Activated CD4-positive, alpha-beta memory T cell treated with anti-CD3 and anti-CD28 coated beads, Interleukin-2, amount 10 ng/mL, durations not matched to agents 7 days and 5 days (primary cell): Measurements from ENCODE around the gene IRF9. TPM values are rescaled to one million over a fixed set of nuclear protein-coding genes. Genes with fewer than 3 reads are reported as not detected.
"Not testable (repeated sequence)": the region's sequence is repeated elsewhere in the genome, so short reads cannot be mapped to it uniquely, and the experiment has no call there.

Experiments
- CTCF ChIA-PET: fragments of 350-600 bp; sonication (Branson Sonifier 250); formaldehyde crosslinking; loops from one replicate; lab custom pipeline; 2021; ENCODE audit warnings: antibody characterized with exemption, inconsistent platforms; lab: Charles Lee
- POLR2A ChIA-PET: fragments of 350-600 bp; sonication (Branson Sonifier 250); formaldehyde crosslinking; loops from one replicate; lab custom pipeline; 2021; ENCODE audit warnings: antibody characterized with exemption; lab: Charles Lee
- DNase-seq: peaks from one replicate; pipeline ENCODE4 v3.0.0-alpha.2; 2020
- H3K27ac Mint-ChIP-seq: one replicate; pipeline ENCODE4 v1.8.0; 2021; ENCODE audit warnings: mild to moderate bottlenecking, mixed read lengths
- H3K27me3 Mint-ChIP-seq: one replicate; pipeline ENCODE4 v1.8.0; 2021; ENCODE audit warnings: mixed read lengths
- H3K36me3 Mint-ChIP-seq: one replicate; pipeline ENCODE4 v1.8.0; 2021; ENCODE audit warnings: low read depth, mixed read lengths
- H3K4me1 Mint-ChIP-seq: one replicate; pipeline ENCODE4 v1.8.0; 2021; ENCODE audit warnings: mixed read lengths
- H3K4me3 Mint-ChIP-seq: one replicate; pipeline ENCODE4 v1.8.0; 2021; ENCODE audit warnings: mild to moderate bottlenecking, mixed read lengths
- H3K9me3 Mint-ChIP-seq: one replicate; pipeline ENCODE4 v1.8.0; 2021; ENCODE audit warnings: mixed read lengths
- total RNA-seq, 2 experiments: library from RNA; stranded (reverse); gene quantifications; one replicate each; pipeline ENCODE4 v1.2.3, GENCODE V29; 2021

The IRF9 gene
- total RNA-seq, 2 experiments from 2014 or later = 262 to 267 TPM

- not testable (repeated sequence) for H3K27ac Mint-ChIP-seq, DNase-seq, H3K27me3 Mint-ChIP-seq, H3K4me3 Mint-ChIP-seq
- Mint-ChIP-seq H3K36me3 (peaks cover 92% of the 10 kb centered on the region), H3K4me1 (peaks cover 21% of the 10 kb centered on the region), H3K9me3 (peaks cover 20% of the 10 kb centered on the region)
- POLR2A ChIA-PET = interaction anchor here (1.4 to 14.0 kb wide), 4 partner anchors 8 to 42 kb away, joined by 3 to 186 read pairs (median 8); partner anchors contain the start of genes CHMP4A, IRF9, TINF2 and TM9SF1
- CTCF ChIA-PET = interaction anchor here (0.8 kb wide), 1 partner anchor 10 kb away, joined by 4 read pairs; the partner anchor contains the start of gene CHMP4A
These were observed 42.3 kb downstream of the IRF9 start for GRCh38 chr14:24203249-24203886.

- peaks cover 90% of the 10 kb centered on the region for H3K36me3 Mint-ChIP-seq
- CTCF ChIA-PET = no interaction called here
- H3K27me3 Mint-ChIP-seq = no peaks in the 10 kb centered on the region
- DNase-seq = no peak
- H3K27ac Mint-ChIP-seq = peak overlapping the region; percentile 9
- peaks cover 14% of the 10 kb centered on the region for H3K4me1 Mint-ChIP-seq
- H3K9me3 Mint-ChIP-seq = peaks cover 14% of the 10 kb centered on the region
- no peak overlapping the region for H3K4me3 Mint-ChIP-seq
- POLR2A ChIA-PET = interaction anchor here (1.7 to 14.0 kb wide), 3 partner anchors 9 to 43 kb away, joined by 3 to 186 read pairs (median 7); partner anchors contain the start of genes IRF9, TINF2 and TM9SF1
These were observed 43.4 kb downstream of the IRF9 start for GRCh38 chr14:24204163-24205146.

DNA sequence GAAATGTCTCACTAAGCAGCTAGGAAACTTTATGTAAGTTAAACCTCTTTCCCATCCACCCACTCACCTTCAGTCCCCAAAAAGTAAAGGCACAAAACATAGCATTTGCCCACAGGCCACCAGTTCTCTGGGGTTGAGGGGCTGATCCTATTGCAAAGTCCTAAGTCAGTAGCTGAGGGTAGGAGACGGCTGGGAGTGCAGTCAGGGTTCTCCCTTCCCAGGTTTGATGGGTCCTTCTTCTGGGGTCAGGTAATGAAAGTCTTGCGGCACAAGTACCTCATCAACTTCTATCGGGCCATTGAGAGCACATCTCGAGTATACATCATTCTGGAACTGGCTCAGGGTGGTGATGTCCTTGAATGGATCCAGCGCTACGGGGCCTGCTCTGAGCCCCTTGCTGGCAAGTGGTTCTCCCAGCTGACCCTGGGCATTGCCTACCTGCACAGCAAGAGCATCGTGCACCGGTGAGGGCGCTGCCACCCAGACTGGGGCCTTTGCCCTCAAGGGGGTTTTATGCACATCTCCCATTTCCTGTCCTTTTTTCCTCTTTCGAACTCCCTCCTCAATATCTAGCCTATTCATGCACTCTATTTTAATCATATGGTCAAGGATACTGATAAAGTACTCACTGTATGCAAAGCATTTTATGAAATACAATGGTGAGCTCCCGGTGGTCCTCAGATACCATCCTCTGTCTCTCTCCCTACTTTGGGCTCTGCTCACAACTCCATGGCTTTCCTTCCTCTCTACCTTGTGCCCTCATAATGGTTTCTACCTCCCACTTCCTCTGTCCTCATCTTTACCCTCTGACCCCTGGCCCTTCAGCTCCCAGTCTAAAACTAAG, 45.4 kb downstream of the IRF9 start:
- Mint-ChIP-seq H3K4me1 (peaks cover 23% of the 10 kb centered on the region), H3K27me3 (no peaks in the 10 kb centered on the region), H3K9me3 (peaks cover 11% of the 10 kb centered on the region), H3K36me3 (peaks cover 90% of the 10 kb centered on the region), H3K4me3 (no peak overlapping the region), H3K27ac (no peak overlapping the region)
- CTCF ChIA-PET = interaction anchor here (1.2 to 1.4 kb wide), 2 partner anchors 10 to 45 kb away, joined by 3 to 5 read pairs; no protein-coding TSS in a partner anchor
- DNase-seq = no peak
- POLR2A ChIA-PET = interaction anchor here (1.2 to 14.0 kb wide), 2 partner anchors 11 to 36 kb away, joined by 3 to 186 read pairs; partner anchors contain the start of genes TINF2 and TM9SF1

DNA sequence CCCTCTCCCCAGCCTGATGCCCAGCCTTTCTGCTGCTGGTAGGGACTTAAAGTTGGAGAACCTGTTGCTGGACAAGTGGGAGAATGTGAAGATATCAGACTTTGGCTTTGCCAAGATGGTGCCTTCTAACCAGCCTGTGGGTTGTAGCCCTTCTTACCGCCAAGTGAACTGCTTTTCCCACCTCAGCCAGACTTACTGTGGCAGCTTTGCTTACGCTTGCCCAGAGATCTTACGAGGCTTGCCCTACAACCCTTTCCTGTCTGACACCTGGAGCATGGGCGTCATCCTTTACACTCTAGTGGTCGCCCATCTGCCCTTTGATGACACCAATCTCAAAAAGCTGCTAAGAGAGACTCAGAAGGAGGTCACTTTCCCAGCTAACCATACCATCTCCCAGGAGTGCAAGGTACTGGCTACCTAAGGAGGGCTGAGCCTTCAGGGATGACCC, 46.1 kb downstream of the IRF9 start:
- Mint-ChIP-seq H3K27me3 (no peaks in the 10 kb centered on the region), H3K9me3 (peaks cover 8% of the 10 kb centered on the region), H3K36me3 (peaks cover 87% of the 10 kb centered on the region), H3K4me3 (no peak overlapping the region), H3K27ac (no peak overlapping the region), H3K4me1 (peaks cover 29% of the 10 kb centered on the region)
- POLR2A ChIA-PET = interaction anchor here (0.6 to 14.0 kb wide), 4 partner anchors 9 to 127 kb away, joined by 3 to 186 read pairs (median 4); partner anchors contain the start of genes IRF9, MDP1 and TM9SF1
- DNase-seq = no peak
- CTCF ChIA-PET = interaction anchor here (1.4 kb wide), 1 partner anchor 11 kb away, joined by 5 read pairs; no protein-coding TSS in a partner anchor

DNA sequence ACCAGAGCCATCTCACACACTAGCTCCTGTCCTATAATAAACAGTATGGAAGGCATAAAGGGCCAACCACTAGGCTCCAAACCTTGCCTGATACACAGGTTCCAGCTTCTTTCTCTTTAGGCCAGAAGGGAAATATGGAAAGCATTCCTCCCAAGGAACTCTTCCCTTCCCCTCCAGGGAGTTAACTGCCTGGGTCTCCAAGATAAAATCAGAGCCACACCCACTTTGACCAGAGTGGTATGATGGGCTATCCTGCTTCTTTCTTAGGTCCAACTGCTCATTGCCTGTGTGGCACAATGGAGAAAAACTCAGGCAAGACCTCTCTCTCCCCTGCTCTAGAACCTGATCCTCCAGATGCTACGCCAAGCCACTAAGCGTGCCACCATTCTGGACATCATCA, 46.6 kb downstream of the IRF9 start:
- DNase-seq = no peak
- ChIA-PET POLR2A (interaction anchor here (0.6 to 14.0 kb wide), 4 partner anchors 8 to 128 kb away, joined by 3 to 186 read pairs (median 4); partner anchors contain the start of genes IRF9, MDP1 and TM9SF1), CTCF (interaction anchor here (1.4 kb wide), 1 partner anchor 11 kb away, joined by 5 read pairs; no protein-coding TSS in a partner anchor)
- H3K27ac Mint-ChIP-seq = no peak overlapping the region
- peaks cover 85% of the 10 kb centered on the region for H3K36me3 Mint-ChIP-seq
- no peak overlapping the region for H3K4me3 Mint-ChIP-seq
- peaks cover 6% of the 10 kb centered on the region for H3K9me3 Mint-ChIP-seq
- peaks cover 33% of the 10 kb centered on the region for H3K4me1 Mint-ChIP-seq
- no peaks in the 10 kb centered on the region for H3K27me3 Mint-ChIP-seq

- no peaks in the 10 kb centered on the region for H3K27me3 Mint-ChIP-seq
- ChIA-PET POLR2A (interaction anchor here (1.2 to 14.0 kb wide), 6 partner anchors 16 to 71 kb away, joined by 3 to 186 read pairs (median 15); partner anchors contain the start of genes EMC9, GMPR2, IPO4 and IRF9), CTCF (interaction anchor here (1.4 to 4.2 kb wide), 4 partner anchors 31 to 122 kb away, joined by 3 to 28 read pairs (median 10); partner anchors contain the start of genes CIDEB, PSME2 and TINF2)
- no peak for DNase-seq
- peaks cover 62% of the 10 kb centered on the region for H3K4me1 Mint-ChIP-seq
- H3K4me3 Mint-ChIP-seq = peak overlapping the region; percentile 90
- peaks cover 66% of the 10 kb centered on the region for H3K36me3 Mint-ChIP-seq
- H3K9me3 Mint-ChIP-seq = no peaks in the 10 kb centered on the region
- H3K27ac Mint-ChIP-seq = peak overlapping the region; percentile 95
These were observed 50.2 kb downstream of the IRF9 start for GRCh38 chr14:24211311-24211710.

- peak; percentile 98 for DNase-seq
- H3K27ac Mint-ChIP-seq = peak within 1 kb of the TSS; percentile 95
- peaks cover 56% of the 10 kb centered on the region for H3K36me3 Mint-ChIP-seq
- no peaks in the 10 kb centered on the region for H3K9me3 Mint-ChIP-seq
- no peaks in the 10 kb centered on the region for H3K27me3 Mint-ChIP-seq
- ChIA-PET CTCF (interaction anchor here (0.8 to 4.2 kb wide), 20 partner anchors 9 to 218 kb away, joined by 3 to 28 read pairs (median 4); partner anchors contain the start of genes CBLN3, CIDEB, EMC9 and IPO4), POLR2A (interaction anchor here (0.6 to 14.0 kb wide), 42 partner anchors 9 to 218 kb away, joined by 3 to 186 read pairs (median 7); partner anchors contain the start of genes CBLN3, CIDEB, DCAF11 and DHRS1)
- H3K4me1 Mint-ChIP-seq = peaks cover 67% of the 10 kb centered on the region
- peak within 1 kb of the TSS; percentile 90 for H3K4me3 Mint-ChIP-seq
These were observed 52.1 kb downstream of the IRF9 start, which contains the start of gene CHMP4A for GRCh38 chr14:24212924-24213865. Gene CHMP4A, minus strand, starts transcription at chr14:24213488. Its CDS starts 49 bp downstream, at chr14:24213439.

DNA sequence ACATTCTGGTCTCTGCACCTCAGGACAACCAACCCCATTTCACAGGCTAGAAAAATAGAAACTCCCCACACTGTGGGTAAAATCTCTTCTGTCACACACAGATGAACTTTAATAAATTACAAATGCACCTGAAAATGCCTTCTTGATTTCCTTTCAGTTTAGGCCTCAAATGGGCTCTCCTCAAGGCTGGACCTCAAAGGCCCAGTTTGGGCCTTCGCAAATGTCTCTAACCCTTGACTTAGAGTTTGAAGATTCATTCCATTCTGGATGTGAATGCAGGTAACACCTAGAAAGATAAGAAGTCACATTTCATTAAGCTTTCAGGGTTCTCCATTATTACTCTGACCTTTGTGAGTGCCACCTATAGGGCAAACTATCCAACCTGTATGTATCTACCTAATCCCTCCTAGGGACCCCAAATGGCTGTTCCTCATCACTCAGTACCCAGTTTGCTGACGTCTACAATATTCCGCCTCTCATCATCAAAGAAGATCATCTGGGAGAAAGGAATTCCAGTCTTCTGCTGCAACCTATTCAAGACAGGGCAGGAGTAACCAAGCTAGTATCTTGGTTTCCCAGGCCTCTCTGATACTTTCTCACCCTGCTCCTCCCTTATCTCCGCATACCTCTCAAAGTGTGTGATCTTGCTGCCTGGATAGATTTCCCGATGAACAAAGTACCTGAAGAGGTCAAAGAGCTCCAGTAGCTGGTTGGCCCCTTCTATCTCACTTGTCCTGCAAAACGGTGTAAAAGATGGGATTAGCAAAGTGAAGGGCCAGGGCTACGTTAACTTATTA, 53.0 kb downstream of the IRF9 start:
- Mint-ChIP-seq H3K27ac (peak overlapping the region; percentile 95), H3K27me3 (no peaks in the 10 kb centered on the region), H3K9me3 (no peaks in the 10 kb centered on the region), H3K4me1 (peaks cover 71% of the 10 kb centered on the region), H3K36me3 (peaks cover 54% of the 10 kb centered on the region), H3K4me3 (peak overlapping the region; percentile 90)
- CTCF ChIA-PET = interaction anchor here (0.6 to 4.2 kb wide), 22 partner anchors 8 to 217 kb away, joined by 3 to 28 read pairs (median 5); partner anchors contain the start of genes CBLN3, CIDEB, EMC9 and IPO4
- POLR2A ChIA-PET = interaction anchor here (0.6 to 14.0 kb wide), 40 partner anchors 8 to 217 kb away, joined by 3 to 186 read pairs (median 7); partner anchors contain the start of genes CBLN3, CIDEB, DCAF11 and DHRS1
- no peak for DNase-seq

DNA sequence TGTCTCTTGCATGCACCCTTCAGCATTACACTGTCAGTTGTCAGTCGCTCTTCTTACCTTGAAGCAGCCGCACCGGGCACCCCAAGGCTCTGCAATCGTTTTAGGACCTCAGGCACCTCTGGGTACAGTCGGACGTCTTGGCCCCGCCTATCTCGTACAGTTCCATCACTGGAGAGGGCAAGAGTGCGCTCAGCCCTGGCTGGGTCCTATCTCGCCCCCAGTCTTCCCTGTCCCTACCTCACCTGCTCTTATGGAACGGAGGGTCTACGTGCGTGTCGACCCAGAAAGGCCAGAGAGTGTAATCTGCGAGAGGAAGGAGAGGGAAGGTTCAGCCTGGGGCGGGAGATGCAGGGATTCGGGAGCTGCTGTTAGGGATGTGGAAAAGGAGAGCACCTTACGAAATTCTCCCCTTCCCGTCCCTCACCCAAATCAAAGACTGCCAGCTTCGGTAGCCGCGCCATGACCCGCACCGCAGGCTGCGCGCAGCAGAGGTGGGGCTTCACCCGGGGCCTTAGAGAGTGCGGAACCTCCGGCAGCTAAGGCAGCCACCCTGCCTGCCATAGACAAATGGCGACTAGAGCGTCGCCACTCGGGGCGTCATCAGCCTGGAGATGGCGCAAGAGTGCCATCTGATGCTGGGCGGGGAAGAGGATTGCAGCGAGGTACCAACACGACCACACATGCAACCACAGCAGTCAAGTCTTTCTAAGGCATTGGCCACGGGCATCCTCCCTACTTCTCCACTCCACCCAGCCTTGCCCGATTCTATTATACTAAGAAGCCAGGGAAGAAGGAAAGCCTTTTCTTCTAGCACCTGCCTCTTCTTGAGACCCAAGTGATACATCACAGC, 54.7 kb downstream of the IRF9 start, which contains the start of gene MDP1:
MDP1 (minus strand) TSS at position 572 of the 850 bp plus-strand sequence; CDS start at position 461, 111 bp downstream.
- ChIA-PET POLR2A (interaction anchor here (0.7 to 14.0 kb wide), 29 partner anchors 8 to 217 kb away, joined by 3 to 186 read pairs (median 5); partner anchors contain the start of genes CARMIL3, CIDEB, DCAF11 and DHRS1), CTCF (interaction anchor here (0.6 to 3.4 kb wide), 29 partner anchors 10 to 221 kb away, joined by 3 to 33 read pairs (median 5); partner anchors contain the start of genes CIDEB, DCAF11, EMC9 and IPO4)
- H3K27me3 Mint-ChIP-seq = no peaks in the 10 kb centered on the region
- H3K9me3 Mint-ChIP-seq = no peaks in the 10 kb centered on the region
- H3K4me3 Mint-ChIP-seq = peak within 1 kb of the TSS; percentile 88
- H3K4me1 Mint-ChIP-seq = peaks cover 64% of the 10 kb centered on the region
- peak; percentile 92 for DNase-seq
- peaks cover 41% of the 10 kb centered on the region for H3K36me3 Mint-ChIP-seq
- H3K27ac Mint-ChIP-seq = peak within 1 kb of the TSS; percentile 95
